H1 (cell line): ENCODE measurements around the gene CDV3. TPM values are rescaled to one million over a fixed set of nuclear protein-coding genes. Genes with fewer than 3 reads are reported as not detected.

Experiments used
- CTCF ChIA-PET: fragments of 300-600 bp; sonication (Branson Sonifier 250); formaldehyde crosslinking; loops from one replicate; lab custom pipeline; 2021; ENCODE audit not compliant: partially characterized antibody; lab: Charles Lee
- POLR2A ChIA-PET: fragments of 300-600 bp; sonication (Branson Sonifier 250); formaldehyde crosslinking; loops from one replicate; lab custom pipeline; 2021; ENCODE audit warnings: inconsistent platforms; ENCODE audit not compliant: partially characterized antibody; lab: Charles Lee
- DNase-seq, 2 experiments: peaks; one replicate each; pipeline versions ENCODE4 v3.0.0 to v3.0.0-alpha.2; 2010 to 2022; ENCODE audit warnings: low spot score in 2 of 2, low read depth in 1 of 2, mixed read lengths in 1 of 2
- FAIRE-seq: peaks from 2 replicates; lab custom pipeline; 2011; peaks lifted over from hg19 to GRCh38; lab: Jason Lieb, UNC
- H2AFZ ChIP-seq: 2 replicates; pipeline ENCODE4 v1.8.1; 2012; ENCODE audit warnings: low read length, inconsistent platforms
- H2AK5ac ChIP-seq: 2 replicates; pipeline ENCODE4 v1.6.1; 2013; ENCODE audit warnings: low read depth, low read length
- H2BK120ac ChIP-seq: replicated peaks from 2 replicates; pipeline ENCODE3; 2013; ENCODE audit warnings: low read depth, low read length, inconsistent platforms
- H2BK12ac ChIP-seq: 2 replicates; pipeline ENCODE4 v1.6.1; 2013; ENCODE audit warnings: low read depth, low read length
- H2BK15ac ChIP-seq: 2 replicates; pipeline ENCODE4 v1.6.1; 2013; ENCODE audit warnings: low read length
- H2BK20ac ChIP-seq: 2 replicates; pipeline ENCODE4 v1.6.1; 2013; ENCODE audit warnings: low read length
- H2BK5ac ChIP-seq: 2 replicates; pipeline ENCODE4 v1.6.1; 2013; ENCODE audit warnings: low read depth, low read length
- H3K14ac ChIP-seq: 2 replicates; pipeline ENCODE4 v1.6.1; 2013; ENCODE audit warnings: inconsistent platforms; ENCODE audit not compliant: insufficient read length
- H3K18ac ChIP-seq: 2 replicates; pipeline ENCODE4 v1.6.1; 2013; ENCODE audit warnings: low read length; ENCODE audit errors: extremely low read depth
- H3K23ac ChIP-seq: 2 replicates; pipeline ENCODE4 v1.6.1; 2013; ENCODE audit warnings: inconsistent platforms; ENCODE audit not compliant: insufficient read length
- H3K23me2 ChIP-seq: 2 replicates; pipeline ENCODE4 v1.6.1; 2013; ENCODE audit warnings: low read depth, low read length
- H3K27ac ChIP-seq: 2 replicates; pipeline ENCODE4 v1.6.1; 2011; ENCODE audit warnings: low read depth, low read length, inconsistent platforms
- H3K27me3 ChIP-seq, 4 experiments: replicated peaks in 1 of 4; 1 replicate in 1 of 4; 2 replicates in 3 of 4; pipeline versions ENCODE4 v1.6.1 to v1.8.1; 2011 to 2013; ENCODE audit warnings: low read length in 3 of 4, mild to moderate bottlenecking in 3 of 4, inconsistent platforms in 2 of 4, mixed read lengths in 2 of 4, moderate library complexity in 1 of 4; ENCODE audit not compliant: control insufficient read depth in 3 of 4, insufficient read depth in 3 of 4; ENCODE audit errors: extremely low read depth in 1 of 4
- H3K36me3 ChIP-seq, 4 experiments: 2 replicates each; pipeline versions ENCODE4 v1.6.1 to v1.8.1; 2011 to 2013; ENCODE audit warnings: mild to moderate bottlenecking in 4 of 4, low read length in 3 of 4, moderate library complexity in 2 of 4, control low read depth in 1 of 4, inconsistent platforms in 1 of 4; ENCODE audit not compliant: insufficient read depth in 4 of 4, control insufficient read depth in 2 of 4
- H3K4ac ChIP-seq: replicated peaks from 2 replicates; pipeline ENCODE3; 2013; ENCODE audit warnings: low read length, low read depth, mixed read lengths, inconsistent platforms; ENCODE audit not compliant: insufficient read length
- H3K4me1 ChIP-seq, 4 experiments: replicated peaks in 1 of 4; 1 replicate in 1 of 4; 2 replicates in 3 of 4; pipeline versions ENCODE4 v1.6.1 to v1.8.1; 2011 to 2013; ENCODE audit warnings: low read length in 3 of 4, inconsistent platforms in 2 of 4, mixed read lengths in 1 of 4; ENCODE audit not compliant: insufficient read depth in 4 of 4, control insufficient read depth in 3 of 4
- H3K4me2 ChIP-seq, 2 experiments: 2 replicates each; pipeline versions ENCODE4 v1.6.1 to v1.8.1; 2011 to 2013; ENCODE audit warnings: low read depth in 2 of 2, low read length in 2 of 2, control low read depth in 1 of 2, inconsistent platforms in 1 of 2, mild to moderate bottlenecking in 1 of 2; ENCODE audit not compliant: insufficient read depth in 1 of 2
- H3K4me3 ChIP-seq, 4 experiments: fragments of 200-600, 300-600 bp in 1 of 4; sonication (generic), shearing (Covaris generic), sonication (Bioruptor Twin) in 1 of 4; 2 replicates each; pipeline versions ENCODE4 v1.5.1 to v1.8.1; 2011 to 2016; ENCODE audit warnings: low read length in 4 of 4, low read depth in 3 of 4, control low read depth in 2 of 4, inconsistent platforms in 2 of 4, mild to moderate bottlenecking in 2 of 4, mixed read lengths in 1 of 4, moderate library complexity in 1 of 4; ENCODE audit not compliant: insufficient read depth in 2 of 4; ENCODE audit errors: extremely low read depth in 1 of 4
- H3K56ac ChIP-seq: replicated peaks from 2 replicates; pipeline ENCODE3; 2013; ENCODE audit warnings: low read depth, mild to moderate bottlenecking, mixed read lengths, low read length, inconsistent platforms; ENCODE audit not compliant: insufficient read length
- H3K79me1 ChIP-seq: 2 replicates; pipeline ENCODE4 v1.6.1; 2013; ENCODE audit warnings: low read depth, low read length, control low read depth
- H3K79me2 ChIP-seq, 2 experiments: 2 replicates each; pipeline versions ENCODE4 v1.6.1 to v1.8.1; 2012 to 2013; ENCODE audit warnings: low read length in 2 of 2, mild to moderate bottlenecking in 2 of 2, inconsistent platforms in 1 of 2; ENCODE audit not compliant: insufficient read depth in 2 of 2, control insufficient read depth in 1 of 2
- H3K9ac ChIP-seq, 4 experiments: replicated peaks in 1 of 4; 1 replicate in 1 of 4; 2 replicates in 3 of 4; pipeline versions ENCODE4 v1.6.1 to v1.8.1; 2011 to 2013; ENCODE audit warnings: low read depth in 3 of 4, low read length in 3 of 4, control low read depth in 2 of 4, mild to moderate bottlenecking in 2 of 4, moderate library complexity in 2 of 4, inconsistent platforms in 1 of 4; ENCODE audit errors: extremely low read depth in 1 of 4
- H3K9me3 ChIP-seq, 2 experiments: 2 replicates each; pipeline versions ENCODE4 v1.6.1 to v1.8.1; 2012 to 2013; ENCODE audit warnings: mild to moderate bottlenecking in 2 of 2, moderate library complexity in 2 of 2, control low read depth in 1 of 2, inconsistent platforms in 1 of 2, low read depth in 1 of 2, low read length in 1 of 2, mixed read lengths in 1 of 2; ENCODE audit not compliant: insufficient read depth in 2 of 2
- H4K20me1 ChIP-seq, 2 experiments: replicated peaks in 1 of 2; 2 replicates each; pipeline versions ENCODE3 to v1.8.1; 2011 to 2013; ENCODE audit warnings: inconsistent platforms in 2 of 2, low read length in 2 of 2, mild to moderate bottlenecking in 1 of 2; ENCODE audit not compliant: insufficient read depth in 2 of 2, control insufficient read depth in 1 of 2
- H4K5ac ChIP-seq: 2 replicates; pipeline ENCODE4 v1.6.1; 2013; ENCODE audit warnings: low read length, low read depth, mixed read lengths, inconsistent platforms; ENCODE audit not compliant: insufficient read length
- H4K8ac ChIP-seq: 2 replicates; pipeline ENCODE4 v1.8.0; 2013; ENCODE audit warnings: mild to moderate bottlenecking, moderate library complexity, low read length, inconsistent platforms; ENCODE audit not compliant: insufficient read depth; ENCODE audit errors: extremely low read depth
- H4K91ac ChIP-seq: replicated peaks from 2 replicates; pipeline ENCODE3; 2013; ENCODE audit warnings: low read length, mixed read lengths, inconsistent platforms; ENCODE audit not compliant: insufficient read length
- BRCA1 ChIP-seq: IDR thresholded peaks from 2 replicates; pipeline ENCODE4 v1.6.1; 2012; ENCODE audit warnings: low read depth, low read length, improper control_type of control experiment
- NANOG ChIP-seq: IDR thresholded peaks from 2 replicates; pipeline ENCODE4 v1.6.1; 2011; ENCODE audit warnings: low read length, low read depth, mild to moderate bottlenecking, inconsistent platforms; ENCODE audit not compliant: insufficient read depth, poor library complexity, severe bottlenecking
- POU5F1 ChIP-seq: IDR thresholded peaks from 2 replicates; pipeline ENCODE4 v1.6.1; 2011; ENCODE audit warnings: low read depth, mild to moderate bottlenecking, low read length, moderate library complexity
- SIN3A ChIP-seq, 2 experiments: IDR thresholded peaks in 1 of 2; conservative IDR thresholded peaks in 1 of 2; 2 replicates each; pipeline ENCODE4 v1.6.1; 2011 to 2012; ENCODE audit warnings: low read length in 2 of 2, improper control_type of control experiment in 1 of 2, low read depth in 1 of 2, mild to moderate bottlenecking in 1 of 2
- TAF1 ChIP-seq: IDR thresholded peaks from 2 replicates; pipeline ENCODE4 v1.6.1; 2011; ENCODE audit warnings: mild to moderate bottlenecking, low read depth, low read length
- WGBS, 2 experiments: shearing (Covaris generic) in 1 of 2; methylation state at CpG; one replicate each; pipeline versions ENCODE4 v1.1.6 to v1.1.7; 2013 to 2015; ENCODE audit warnings: low lambda C conversion rate in 2 of 2, mixed read lengths in 2 of 2, inconsistent platforms in 1 of 2, low coverage in 1 of 2, missing lambda C conversion rate in 1 of 2; ENCODE audit not compliant: insufficient replicate concordance in 2 of 2, insufficient coverage in 1 of 2, insufficient read length in 1 of 2; ENCODE audit errors: extremely low coverage in 1 of 2, missing lambda C conversion rate in 1 of 2; 5-methylcytosine and 5-hydroxymethylcytosine counted together
- polyA plus RNA-seq, 7 experiments: library from polyadenylated mRNA; depleted of rRNA in 3 of 7; stranded (reverse) in 5 of 7; unstranded in 2 of 7; fragments of >200 nt in 5 of 7; fragments of 200-250 nt in 2 of 7; gene quantifications; 1 replicate in 5 of 7; 2 replicates in 1 of 7; 4 replicates in 1 of 7; pipeline versions ENCODE4 v1.2.1 to v1.2.3, GENCODE V29; 2011 to 2013; ENCODE audit warnings: missing spikeins in 2 of 7, mixed read lengths in 2 of 7
- total RNA-seq: library from RNA; stranded (reverse); fragmentation: NEBNext Ultra II Directional; extraction: Animal tissue kit (Norgen Biotek cat#: 25700); gene quantifications from 2 replicates; pipeline ENCODE4 v1.2.1, GENCODE V29; 2021
- TF ChIP-seq, protein P1 (sequence below): IDR thresholded peaks from 2 replicates; pipeline ENCODE4 v1.6.1; 2011; ENCODE audit warnings: low read length, improper control_type of control experiment
- TF ChIP-seq, protein P2 (sequence below): IDR thresholded peaks from 2 replicates; pipeline ENCODE4 v1.6.1; 2012; ENCODE audit warnings: inconsistent platforms

CDV3 gene
- total and polyA plus RNA-seq, 2 of the 8 experiments (the other 6 are each of a cell fraction or from before 2014, with no cell fraction given) = 29.4 to 163 TPM

DNA sequence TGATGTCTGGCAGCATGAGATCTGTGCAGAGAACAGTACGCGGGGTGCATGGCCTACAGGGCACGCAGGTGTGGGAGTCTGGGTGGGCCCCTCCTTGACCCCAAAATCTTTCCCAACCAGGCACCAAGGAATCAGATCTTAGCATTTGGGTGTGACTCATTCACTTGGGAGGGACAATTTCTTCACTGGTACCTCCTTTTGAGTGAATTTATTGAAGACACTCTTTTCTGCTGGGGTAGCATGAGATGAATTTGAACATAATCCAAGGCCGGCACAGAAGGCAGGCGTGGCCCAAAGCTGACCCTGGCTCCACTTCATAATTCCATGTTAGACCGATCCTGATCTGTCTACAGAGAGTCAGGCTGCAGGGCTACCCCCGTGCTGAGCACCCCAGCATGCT is 30.6 kb upstream of the CDV3 start:
- WGBS, 2 experiments = 93% methylated on average over 7 of the region's 7 CpGs; no CpG with 5 or more reads in 1 of the 2 experiments

More for the DNA sequence above, 30.6 kb upstream of the CDV3 start:
- TF ChIP-seq POU5F1 (no peak), NANOG (no peak), TAF1 (no peak), BRCA1 (no peak), SIN3A (conservative IDR thresholded peaks at IDR 0.05 in 1 of 2, IDR thresholded peaks at IDR 0.05 in 1 of 2; ENCODE audit: low read depth in 1 of 2, low read length in 2 of 2) (no peak)
- TF ChIP-seq, protein P1, sequence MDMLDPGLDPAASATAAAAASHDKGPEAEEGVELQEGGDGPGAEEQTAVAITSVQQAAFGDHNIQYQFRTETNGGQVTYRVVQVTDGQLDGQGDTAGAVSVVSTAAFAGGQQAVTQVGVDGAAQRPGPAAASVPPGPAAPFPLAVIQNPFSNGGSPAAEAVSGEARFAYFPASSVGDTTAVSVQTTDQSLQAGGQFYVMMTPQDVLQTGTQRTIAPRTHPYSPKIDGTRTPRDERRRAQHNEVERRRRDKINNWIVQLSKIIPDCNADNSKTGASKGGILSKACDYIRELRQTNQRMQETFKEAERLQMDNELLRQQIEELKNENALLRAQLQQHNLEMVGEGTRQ = no peak
- TF ChIP-seq, protein P2, sequence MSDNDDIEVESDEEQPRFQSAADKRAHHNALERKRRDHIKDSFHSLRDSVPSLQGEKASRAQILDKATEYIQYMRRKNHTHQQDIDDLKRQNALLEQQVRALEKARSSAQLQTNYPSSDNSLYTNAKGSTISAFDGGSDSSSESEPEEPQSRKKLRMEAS = no peak
- H4K8ac ChIP-seq = no peak overlapping the region
- no peak overlapping the region for H2BK5ac ChIP-seq
- H3K56ac ChIP-seq = no peak overlapping the region
- no peak overlapping the region for H3K4me3 ChIP-seq
- H3K79me2 ChIP-seq = no peaks in the 10 kb centered on the region
- H2BK20ac ChIP-seq = no peak overlapping the region
- H3K9ac ChIP-seq = no peak overlapping the region
- no peak overlapping the region for H3K4ac ChIP-seq
- no peak overlapping the region for H2AFZ ChIP-seq
- ChIA-PET POLR2A (interaction anchor here (1.0 kb wide), 1 partner anchor 41 kb away, joined by 3 read pairs; no protein-coding TSS in a partner anchor), CTCF (interaction anchor here (2.1 kb wide), 1 partner anchor 36 kb away, joined by 11 read pairs; no protein-coding TSS in a partner anchor)
- H3K14ac ChIP-seq = no peak overlapping the region
- H3K23ac ChIP-seq = no peak overlapping the region
- H3K27me3 ChIP-seq = no peaks in the 10 kb centered on the region
- no peak overlapping the region for H2BK120ac ChIP-seq
- no peak overlapping the region for H2AK5ac ChIP-seq
- no peaks in the 10 kb centered on the region for H4K20me1 ChIP-seq
- H4K91ac ChIP-seq = no peak overlapping the region
- H3K9me3 ChIP-seq = no peaks in the 10 kb centered on the region
- H2BK15ac ChIP-seq = no peak overlapping the region
- no peak overlapping the region for H3K4me2 ChIP-seq
- H2BK12ac ChIP-seq = no peak overlapping the region
- FAIRE-seq = no peak
- H3K36me3 ChIP-seq = no peaks in the 10 kb centered on the region
- H4K5ac ChIP-seq = no peak overlapping the region
- no peak for DNase-seq
- H3K4me1 ChIP-seq = peaks cover 0 to 7% (median 1%) of the 10 kb centered on the region in 4 experiments; a peak in 3 of 7 replicates
- H3K79me1 ChIP-seq = no peaks in the 10 kb centered on the region; the same call in 1 of the 2 replicates
- H3K23me2 ChIP-seq = no peaks in the 10 kb centered on the region
- H3K27ac ChIP-seq = no peak overlapping the region
- H3K18ac ChIP-seq = no peak overlapping the region
